HG03520 (cell line): ENCODE results near the gene DNHD1.

ENCODE experiments used
- ATAC-seq: cut with Tn5 transposase; IDR thresholded peaks from one replicate; pipeline ENCODE4 v1.9.1; 2021; ENCODE audit warnings: mild to moderate bottlenecking, moderate library complexity; ENCODE audit not compliant: unreplicated experiment

The DNHD1 gene

DNA sequence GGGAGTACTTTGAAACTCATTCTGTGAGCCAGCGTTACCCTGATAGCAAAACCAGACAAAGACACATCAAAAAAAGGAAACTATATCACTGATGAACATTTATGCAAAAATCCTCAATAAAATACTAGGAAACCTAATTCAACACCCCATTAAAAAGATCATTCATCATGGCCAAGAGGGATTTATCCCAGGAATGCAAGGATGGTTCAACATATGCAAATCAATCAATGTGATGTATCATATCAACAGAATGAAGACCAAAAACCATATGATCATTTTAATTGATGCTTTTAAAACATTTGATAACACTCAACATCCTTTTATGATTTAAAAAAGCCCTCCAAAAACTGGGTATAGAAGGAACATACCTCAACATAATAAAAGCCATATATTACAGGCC, 86.5 kb downstream of the DNHD1 start:
- no peak for ATAC-seq

DNA sequence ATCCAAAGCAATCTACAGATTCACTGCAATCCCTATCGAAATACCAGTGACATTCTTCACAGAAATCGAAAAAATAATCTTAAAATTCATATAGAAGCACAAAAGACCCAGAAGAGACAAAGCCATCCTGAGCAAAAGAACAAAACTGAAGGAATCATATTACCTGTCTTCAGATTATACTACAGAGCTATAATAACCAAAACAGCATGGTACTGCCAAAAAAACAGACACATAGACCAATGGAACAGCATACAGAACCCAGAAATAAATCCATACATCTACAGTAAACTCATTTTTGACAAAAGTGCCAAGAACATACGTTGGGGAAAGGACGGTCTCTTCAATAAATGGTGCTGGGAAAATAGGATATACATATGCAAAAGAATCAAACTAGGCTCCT, 87.4 kb downstream of the DNHD1 start:
- no peak for ATAC-seq

GRCh38 chr11:6586434-6587359, 89.6 kb downstream of the DNHD1 start:
- ATAC-seq: no peak

GRCh38 chr11:6587360-6587953, 90.4 kb downstream of the DNHD1 start:
- no peak for ATAC-seq

DNA sequence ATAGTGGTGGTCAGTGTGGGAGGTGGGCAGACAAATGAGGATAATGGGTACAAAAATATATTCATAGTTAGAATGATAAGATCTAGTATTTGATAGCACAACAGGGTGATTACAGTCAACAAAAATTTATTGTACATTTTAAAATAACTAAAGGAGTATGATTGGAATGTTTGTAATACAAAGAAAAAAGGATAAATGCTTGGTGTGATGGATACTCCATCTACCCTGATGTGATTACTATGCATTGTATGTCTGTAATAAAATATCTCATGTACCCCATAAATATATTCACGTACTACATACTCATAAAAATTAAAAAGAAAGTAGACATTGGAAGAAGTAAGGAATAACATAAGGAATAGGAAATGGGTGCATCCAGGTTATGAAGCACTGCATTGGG, 90.9 kb downstream of the DNHD1 start:
- no peak for ATAC-seq

GRCh38 chr11:6594142-6594768, 97.2 kb downstream of the DNHD1 start:
- no peak for ATAC-seq

DNA sequence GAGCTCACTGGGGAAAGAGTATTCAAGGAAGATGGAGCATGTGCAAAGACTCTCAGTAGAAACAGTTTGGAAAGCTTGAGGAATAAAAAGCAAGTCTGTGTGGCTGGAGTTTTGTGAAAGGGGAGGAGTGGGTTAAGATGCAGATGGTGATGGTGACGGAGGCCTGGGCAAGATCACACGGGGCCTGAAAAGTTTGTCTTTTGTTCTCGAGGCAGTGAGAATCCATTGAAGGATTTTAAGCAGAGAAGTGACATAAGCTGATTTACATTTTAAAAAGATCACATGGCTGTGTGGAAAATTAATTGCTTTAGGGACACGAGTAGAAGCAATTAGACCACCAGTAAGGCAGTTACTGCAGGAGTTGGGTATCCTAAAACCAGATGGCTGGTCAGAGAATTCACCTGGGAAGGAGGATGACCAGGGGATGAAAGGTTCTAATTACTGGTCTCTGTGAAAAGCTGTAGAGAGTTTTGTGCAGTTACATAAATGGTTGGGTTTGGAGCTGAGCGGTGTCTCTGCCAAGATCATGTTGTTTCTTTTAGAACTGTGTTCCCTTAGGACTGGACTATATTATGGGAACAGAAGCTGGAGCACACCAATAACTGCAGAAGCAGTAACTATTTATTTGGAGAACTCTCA, 99.3 kb downstream of the DNHD1 start:
- ATAC-seq: no peak

DNA sequence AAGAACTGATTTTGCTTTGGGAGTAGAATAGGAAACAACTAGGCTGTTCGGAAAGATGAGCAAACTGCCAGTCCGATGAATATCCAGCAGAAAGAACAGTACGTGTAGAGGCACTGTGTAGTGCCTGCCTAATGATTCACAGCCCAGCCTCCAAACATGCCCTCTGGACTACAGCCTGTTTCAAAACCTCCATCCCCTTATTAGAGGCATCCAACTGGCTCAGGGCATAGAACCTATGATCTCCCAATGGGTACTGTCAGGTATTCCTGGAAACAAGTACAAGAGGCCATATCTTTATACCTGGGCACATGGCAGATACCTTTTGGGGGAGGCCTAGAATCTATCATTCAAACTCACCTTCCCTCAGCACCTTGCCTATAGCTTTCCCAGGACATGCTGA, 101.5 kb downstream of the DNHD1 start:
- no peak for ATAC-seq

GRCh38 chr11:6599449-6599848, 102.4 kb downstream of the DNHD1 start:
- ATAC-seq: no peak

GRCh38 chr11:6599881-6600390, 102.9 kb downstream of the DNHD1 start:
- ATAC-seq: no peak

GRCh38 chr11:6601041-6601461, 104.0 kb downstream of the DNHD1 start:
- no peak for ATAC-seq

- no peak for ATAC-seq
Measured at GRCh38 chr11:6602096-6602940, 105.2 kb downstream of the DNHD1 start.

DNA sequence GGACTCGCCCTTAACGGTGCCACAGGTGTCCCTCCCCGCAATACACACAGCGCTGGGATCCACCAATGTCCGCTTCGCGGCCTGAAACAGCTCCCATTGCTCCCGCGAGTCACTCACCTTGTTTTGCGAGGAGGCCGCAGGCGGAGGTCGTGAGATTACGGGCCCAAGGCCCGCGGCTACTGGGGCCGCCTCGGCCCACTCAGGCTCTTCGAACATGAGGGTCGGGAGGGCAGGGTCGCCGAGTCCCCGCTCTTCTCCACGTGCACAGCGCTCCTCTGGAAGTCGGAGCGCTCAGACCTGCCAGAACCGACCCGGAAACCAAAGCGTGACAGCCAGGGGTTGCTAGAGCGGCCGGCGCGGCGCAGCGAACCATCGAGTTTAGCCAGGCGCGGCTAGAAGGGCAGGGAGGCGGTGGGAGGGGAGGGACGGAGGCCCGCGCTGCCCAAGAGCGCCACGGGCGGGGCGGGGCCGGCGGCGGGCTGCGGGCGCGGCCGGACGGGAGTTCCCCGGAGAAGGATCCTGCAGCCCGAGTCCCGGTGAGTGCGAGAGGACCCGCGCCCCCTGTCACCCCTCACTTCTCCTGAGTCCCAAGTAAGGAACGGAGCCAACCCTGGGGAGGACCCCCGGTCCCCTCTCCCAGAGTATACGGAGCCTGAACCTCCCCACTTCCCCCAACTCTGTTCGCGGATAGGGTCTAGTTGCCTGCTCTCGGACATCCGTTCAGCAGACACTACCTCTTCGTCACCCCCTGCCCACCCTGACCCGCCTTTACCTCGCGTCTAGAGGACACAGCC, 106.4 kb downstream of the DNHD1 start, which contains the start of the genes ILK and RRP8:
TSS of gene ILK (plus strand) at position 488 of the 794 bp plus-strand sequence. CDS start 498 bp downstream, outside the sequence.
TSS of gene RRP8 (minus strand) at position 330 of the 794 bp plus-strand sequence. CDS start at position 216, 114 bp downstream.
- peak; percentile 70 for ATAC-seq

- peak; percentile 44 for ATAC-seq
Measured at GRCh38 chr11:6604081-6604626, 107.1 kb downstream of the DNHD1 start.

DNA sequence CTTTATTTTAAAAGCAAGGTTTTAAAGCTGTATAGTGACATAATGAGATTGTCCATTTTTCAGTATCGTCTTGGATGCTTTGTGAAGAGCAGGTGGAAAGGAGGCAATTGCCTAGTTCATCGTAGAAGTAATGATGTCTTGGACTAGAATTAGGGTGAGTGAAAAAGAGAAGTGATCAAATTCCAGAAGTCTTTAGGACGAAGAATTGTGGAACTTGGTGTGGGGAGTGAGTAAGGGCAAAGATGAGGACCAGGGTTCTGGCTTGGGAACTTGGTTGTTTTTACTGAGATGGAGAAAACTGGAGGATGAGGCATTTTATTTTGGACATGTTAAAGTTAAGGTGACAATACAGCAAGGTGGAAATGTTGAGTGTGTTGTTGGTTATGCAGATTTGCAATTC, 107.7 kb downstream of the DNHD1 start:
- ATAC-seq: no peak

- ATAC-seq: peak; percentile 33
Measured at GRCh38 chr11:6606471-6607189, 109.5 kb downstream of the DNHD1 start.

- ATAC-seq: no peak
Measured at GRCh38 chr11:6607190-6607795, 110.2 kb downstream of the DNHD1 start.

DNA sequence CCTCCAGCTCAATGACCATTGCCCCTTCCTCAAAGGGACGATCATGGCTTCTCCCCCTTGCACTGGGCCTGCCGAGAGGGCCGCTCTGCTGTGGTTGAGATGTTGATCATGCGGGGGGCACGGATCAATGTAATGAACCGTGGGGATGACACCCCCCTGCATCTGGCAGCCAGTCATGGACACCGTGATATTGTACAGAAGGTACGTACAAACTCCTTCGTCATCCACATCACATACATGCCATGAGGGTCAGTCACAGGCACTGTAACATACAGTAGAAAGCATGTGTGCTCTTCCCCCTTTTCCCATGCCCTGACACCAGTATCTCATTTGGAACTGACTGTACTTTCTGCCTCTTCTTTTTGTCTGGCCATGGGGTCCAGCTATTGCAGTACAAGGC, 110.9 kb downstream of the DNHD1 start:
- ATAC-seq: no peak
